GM21423 (cell line): ENCODE results near the gene KRTAP10-11.
"Not testable (repeated sequence)": the region's sequence is repeated elsewhere in the genome, so short reads cannot be mapped to it uniquely, and the experiment has no call there.

ENCODE experiments used
- ATAC-seq: cut with Tn5 transposase; IDR thresholded peaks from one replicate; pipeline ENCODE4 v1.9.1; 2021; ENCODE audit warnings: mild to moderate bottlenecking, moderate library complexity; ENCODE audit not compliant: unreplicated experiment

KRTAP10-11 gene

DNA sequence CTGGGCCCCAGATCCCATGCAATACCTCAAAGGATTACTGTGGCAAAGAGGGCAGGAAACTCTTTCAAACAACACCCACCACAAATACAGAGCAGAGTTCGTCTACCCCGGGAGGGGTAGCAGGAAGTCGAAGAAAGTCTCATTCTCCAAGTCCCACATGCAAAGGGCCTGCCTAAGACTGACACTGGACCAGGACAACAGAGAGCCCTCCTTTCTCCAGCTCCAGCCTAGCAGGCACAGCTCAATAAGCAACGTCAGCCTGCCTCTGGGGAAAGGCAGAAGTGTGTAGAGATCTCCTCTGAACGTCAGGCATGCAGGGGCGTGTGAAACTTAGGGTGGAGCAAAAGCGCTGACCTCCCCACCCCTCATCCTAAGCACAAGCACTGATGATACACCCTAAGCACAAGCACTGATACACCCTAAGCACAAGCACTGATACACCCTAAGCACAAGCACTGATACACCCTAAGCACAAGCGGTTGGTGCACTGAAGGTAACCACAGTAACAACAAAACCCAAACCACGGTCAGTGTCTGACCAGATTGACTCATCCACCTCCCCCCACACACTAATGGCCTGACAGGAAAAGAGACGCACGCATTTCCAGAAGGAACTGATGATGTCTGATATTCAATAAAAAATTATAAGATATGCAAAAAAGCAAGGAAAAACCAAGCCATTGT lies 12.8 kb downstream of the KRTAP10-11 start:
- ATAC-seq = no peak

DNA sequence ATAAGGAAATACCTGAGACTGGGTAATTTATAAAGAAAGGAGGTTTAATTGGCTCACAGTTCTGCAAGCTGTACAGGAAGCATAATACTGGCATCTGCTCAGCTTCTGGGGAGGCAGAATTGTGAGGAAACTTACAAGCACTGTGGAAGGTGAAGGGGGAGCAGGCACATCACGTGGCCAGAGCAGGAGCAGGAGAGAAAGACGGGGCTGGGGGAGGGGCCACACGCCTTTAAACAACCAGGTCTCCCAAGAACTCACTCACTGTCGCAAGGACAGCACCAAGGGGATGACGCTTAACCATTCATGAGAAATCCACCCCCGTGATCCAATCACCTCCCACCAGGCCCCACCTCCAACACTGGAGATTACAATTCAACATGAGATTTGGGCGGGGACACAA lies 15.4 kb downstream of the KRTAP10-11 start:
- ATAC-seq = not testable (repeated sequence)

DNA sequence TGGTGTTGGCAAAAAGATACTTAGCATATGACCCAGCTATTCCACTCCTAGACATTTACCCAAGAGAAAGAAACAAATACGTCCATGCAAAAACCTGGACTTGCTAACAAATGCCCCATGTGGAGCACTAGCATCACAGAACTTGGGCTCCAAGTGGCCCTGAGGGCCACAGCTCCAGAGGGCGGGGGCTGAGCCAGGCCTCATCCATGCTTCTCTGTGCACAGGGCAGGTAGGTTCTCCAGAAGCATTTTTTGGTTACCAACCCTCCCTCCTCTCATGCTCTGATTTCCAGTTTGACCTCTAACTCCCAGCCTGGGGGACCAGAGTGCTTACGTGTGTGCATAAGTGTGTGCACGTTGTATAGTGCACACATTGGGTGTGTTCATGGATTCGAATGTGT lies 18.5 kb downstream of the KRTAP10-11 start:
- no peak for ATAC-seq

DNA sequence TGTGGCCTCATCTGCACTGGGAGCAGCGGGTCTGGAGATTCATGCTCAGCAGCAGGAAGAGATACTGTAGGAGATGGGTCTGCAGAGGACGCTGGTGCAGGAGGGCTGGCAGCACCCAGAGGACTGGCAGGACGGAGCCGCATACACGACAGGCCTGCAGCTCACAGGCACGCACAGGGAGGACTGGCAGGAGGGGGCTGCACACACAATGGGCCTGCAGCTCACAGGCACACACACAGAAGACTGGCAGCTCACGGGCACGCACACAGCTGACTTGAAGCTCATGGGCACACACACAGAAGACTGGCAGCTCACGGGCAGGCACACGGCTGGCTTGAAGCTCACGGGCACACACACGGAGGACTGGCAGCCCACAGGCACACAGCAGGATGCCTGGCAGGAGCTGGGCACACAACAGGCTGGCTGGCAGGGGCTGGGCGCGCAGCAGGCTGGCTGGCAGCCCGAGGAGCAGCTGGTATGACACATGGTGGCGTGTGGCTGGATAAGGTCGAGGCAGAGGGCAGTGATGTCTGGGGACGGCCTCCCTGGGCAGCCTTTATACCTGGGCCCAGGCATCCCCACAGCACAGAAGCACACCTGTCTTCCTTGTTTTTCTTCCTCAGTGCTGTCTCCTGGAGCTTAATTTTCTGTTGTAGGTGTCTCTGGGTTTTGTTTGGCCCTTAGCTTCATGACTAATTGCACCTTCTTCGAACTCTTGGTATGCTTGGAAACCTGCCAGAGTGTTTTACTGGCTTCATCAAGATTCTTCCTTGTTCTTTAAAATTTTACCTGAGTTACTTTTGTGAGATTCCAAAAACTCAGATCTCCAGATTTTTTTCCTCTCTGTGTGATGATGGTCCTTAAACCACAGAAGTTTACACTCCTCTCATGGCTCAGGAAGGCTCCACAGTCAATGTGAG lies 20.4 kb downstream of the KRTAP10-11 start, which contains the start of gene KRTAP12-2:
KRTAP12-2 (minus strand) TSS at position 527 of the 920 bp plus-strand sequence; CDS start at position 486, 41 bp downstream.
- ATAC-seq = no peak

DNA sequence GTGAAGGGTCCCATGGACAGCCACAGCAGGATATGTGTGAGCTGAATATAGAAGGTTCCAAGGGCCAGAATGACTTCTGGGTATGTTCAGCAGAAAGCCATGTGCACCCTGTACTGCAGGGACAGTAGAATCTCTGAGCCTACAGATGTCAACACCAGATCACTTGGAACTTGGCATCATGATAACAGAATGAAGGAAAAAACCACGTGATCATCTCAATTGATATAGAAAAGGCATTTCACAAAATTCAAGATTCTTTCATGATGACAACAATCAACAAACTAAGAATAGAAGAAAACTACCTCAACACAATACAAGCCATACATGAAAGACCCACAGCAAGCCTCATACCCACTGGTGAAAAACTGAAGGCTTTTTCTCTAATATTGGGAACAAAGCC lies 21.4 kb downstream of the KRTAP10-11 start:
- no peak for ATAC-seq

DNA sequence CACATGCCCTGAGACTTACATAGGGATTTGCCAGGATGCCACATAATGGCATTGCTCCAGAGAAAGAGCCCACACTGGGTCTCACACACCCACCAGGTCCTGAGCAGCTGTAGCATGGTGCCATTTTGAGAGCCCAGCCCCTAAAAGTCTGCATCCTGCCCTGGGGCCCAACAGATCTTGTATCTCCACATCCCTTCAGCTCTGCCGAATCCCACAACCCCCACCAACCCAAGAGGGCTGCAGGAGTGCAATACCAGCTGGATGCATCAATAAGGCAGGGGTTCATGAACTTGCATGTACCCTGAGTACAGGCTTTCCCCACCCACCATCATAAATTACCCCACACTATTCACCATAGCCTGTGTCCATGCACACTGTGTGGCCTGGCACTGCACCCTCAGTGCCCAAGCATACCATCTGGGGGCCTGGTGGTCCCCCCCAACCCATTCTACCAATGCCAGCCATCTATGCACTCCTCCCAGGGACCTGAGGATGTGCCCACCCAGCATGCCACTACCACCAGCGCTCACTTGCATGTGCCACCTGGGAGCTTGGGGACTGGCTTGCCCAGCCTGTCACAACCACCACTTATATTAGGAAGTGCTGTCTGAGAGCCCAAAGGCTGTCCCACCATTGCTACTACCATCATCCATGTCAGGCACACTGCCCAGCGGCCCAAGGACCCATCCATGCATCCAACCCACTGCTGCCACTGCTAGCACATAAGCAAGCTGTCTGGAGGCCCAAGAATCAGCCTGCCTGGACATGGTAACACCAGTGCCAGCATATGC lies 24.6 kb downstream of the KRTAP10-11 start:
- no peak for ATAC-seq

DNA sequence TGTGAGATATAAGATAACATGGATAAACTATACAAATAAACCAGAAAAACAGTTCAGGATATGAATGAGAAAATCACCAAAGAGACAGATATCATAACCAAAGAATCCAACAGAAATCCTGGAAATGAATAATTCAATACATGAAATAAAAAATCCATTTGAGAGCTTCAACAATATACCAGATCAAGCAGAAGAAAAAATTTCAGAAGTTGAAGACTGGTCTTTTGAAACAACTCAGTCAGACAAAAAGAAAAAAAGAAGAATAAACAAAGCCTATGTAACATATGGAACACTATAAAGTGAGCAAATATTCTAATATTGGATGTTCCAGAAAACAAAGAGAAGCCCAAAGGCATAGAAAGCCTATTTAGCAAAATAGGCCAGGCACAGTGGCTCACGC lies 25.7 kb downstream of the KRTAP10-11 start:
- ATAC-seq = no peak

DNA sequence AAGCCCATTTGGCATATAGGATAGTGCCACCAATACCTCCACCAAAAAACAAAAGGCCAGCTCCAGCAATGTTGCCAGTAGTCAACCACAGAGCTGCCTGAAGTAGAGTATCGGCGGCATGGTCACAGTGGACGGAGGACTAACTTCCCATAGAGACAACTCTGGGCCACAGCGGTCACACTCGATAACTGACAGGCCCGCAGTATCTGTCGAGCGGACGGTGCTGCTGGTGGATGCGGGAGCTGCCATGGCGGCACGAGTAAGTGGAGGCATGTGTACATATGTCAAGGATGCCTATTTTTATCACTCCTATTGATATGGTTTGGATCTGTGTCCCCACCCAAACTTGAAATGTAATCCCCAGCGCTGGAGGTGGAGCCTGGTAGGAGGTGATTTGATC lies 31.7 kb downstream of the KRTAP10-11 start:
- no peak for ATAC-seq

DNA sequence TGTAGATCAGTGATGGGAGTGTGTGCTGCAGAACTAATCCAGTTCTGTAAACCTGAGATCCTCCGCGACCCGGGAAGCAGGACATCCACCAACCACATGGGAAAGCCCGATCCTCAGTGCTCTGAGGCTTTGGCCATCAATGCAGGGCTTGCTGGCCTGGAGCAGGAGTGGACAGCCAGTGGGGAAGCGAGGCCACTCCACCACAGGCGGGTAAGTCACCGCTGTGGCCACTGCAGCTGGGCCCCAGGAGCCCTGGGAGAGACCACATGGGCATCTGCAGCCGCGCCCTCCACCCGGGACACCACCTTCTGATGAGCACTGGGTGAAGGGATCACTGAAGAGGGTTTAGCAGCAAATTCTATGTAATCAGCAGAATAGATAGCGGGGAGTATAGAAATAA lies 34.9 kb downstream of the KRTAP10-11 start:
- no peak for ATAC-seq

DNA sequence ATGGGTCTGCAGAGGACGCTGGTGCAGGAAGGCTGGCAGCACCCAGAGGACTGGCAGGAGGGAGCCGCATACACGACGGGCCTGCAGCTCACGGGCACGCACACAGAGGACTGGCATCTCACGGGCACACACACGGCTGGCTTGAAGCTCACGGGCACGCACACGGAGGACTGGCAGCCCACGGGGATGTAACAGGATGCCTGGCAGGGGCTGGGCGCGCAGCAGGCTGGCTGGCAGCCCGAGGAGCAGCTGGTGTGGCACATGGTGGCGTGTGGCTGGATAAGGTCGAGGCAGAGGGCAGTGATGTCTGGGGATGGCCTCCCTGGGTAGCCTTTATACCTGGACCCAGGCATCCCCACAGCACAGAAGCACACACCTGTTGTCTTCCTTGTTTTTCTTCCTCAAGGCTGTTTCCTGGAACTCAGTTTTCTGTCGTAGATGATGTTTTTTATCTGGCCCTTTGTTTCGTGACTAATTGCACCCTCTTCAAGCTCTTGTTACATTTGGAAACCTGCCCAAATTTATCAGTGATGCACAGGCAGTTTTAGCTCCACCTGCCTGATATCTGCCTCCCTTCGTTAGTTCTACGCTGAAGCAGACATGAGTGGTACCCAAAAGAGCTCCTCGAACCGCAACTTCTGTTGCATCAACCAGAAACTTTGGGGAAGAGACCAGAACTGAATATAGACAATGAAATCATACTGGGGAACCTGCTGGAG lies 35.8 kb downstream of the KRTAP10-11 start, which contains the start of gene KRTAP12-1:
KRTAP12-1 (minus strand) TSS at position 303 of the 719 bp plus-strand sequence; CDS start at position 263, 40 bp downstream.
- ATAC-seq = no peak

DNA sequence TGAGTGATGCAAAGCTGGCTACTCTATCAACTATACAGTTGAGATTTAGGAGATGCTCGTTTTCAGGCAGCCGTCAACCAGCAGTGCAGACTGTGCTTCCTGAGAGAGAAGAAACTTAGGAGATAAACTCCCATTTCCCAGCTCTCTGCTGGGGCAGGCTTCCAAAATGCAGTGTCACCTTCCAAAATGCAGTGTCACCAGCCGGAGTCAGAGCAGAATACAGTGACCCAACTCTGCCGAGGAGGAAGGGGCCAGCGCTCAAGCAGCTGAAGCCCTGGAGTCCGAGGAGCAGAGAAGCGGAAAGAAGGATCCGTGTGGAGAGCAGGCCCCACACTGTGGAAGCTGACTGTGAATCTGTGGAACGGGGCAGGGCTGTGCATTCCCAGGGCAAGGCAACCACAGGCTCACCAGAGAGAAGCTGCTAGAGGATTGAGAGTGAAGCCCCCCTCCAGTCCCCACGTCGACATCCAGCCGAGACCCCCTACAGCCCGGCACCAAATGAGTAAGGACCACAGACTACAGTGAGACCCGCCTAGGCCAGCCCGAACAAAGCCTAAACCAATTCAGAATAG lies 36.5 kb downstream of the KRTAP10-11 start:
- ATAC-seq = no peak

DNA sequence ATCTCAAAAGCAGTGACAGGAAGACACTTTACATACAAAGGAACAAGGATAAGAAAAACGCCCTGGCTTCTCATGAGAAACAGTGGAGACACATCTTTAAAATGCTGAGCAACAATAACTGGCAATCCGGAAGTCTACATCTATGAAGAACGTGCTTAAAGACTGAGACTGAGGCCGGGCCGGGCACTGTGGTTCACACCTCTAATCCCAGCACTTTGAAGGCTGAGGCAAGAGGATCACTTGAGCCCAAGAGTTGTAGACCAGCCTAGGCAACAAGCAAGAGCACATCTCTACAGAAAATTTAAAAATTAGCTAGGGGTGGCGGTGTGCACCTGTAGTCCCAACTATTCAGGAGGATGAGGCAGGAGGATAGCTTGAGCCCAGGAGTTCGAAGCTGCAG lies 37.9 kb downstream of the KRTAP10-11 start:
- no peak for ATAC-seq

DNA sequence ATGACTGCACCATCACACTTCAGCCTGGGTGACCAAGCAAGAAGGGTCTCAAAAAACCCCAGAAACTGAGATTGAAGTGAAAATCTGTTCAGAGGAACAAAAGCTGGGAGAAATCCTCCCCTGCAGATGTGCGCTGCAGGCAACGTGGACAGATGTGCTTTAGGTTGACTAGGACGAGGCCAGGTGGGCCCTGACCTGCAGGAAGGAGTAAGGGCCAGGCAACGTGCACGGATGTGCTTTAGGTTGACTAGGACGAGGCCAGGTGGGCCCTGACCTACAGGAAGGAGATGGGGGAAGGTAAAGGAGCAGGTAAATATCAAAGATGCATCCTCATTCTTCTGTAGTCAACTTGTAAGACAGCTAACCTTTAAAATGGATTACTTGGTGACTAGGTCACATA lies 38.3 kb downstream of the KRTAP10-11 start:
- no peak for ATAC-seq

DNA sequence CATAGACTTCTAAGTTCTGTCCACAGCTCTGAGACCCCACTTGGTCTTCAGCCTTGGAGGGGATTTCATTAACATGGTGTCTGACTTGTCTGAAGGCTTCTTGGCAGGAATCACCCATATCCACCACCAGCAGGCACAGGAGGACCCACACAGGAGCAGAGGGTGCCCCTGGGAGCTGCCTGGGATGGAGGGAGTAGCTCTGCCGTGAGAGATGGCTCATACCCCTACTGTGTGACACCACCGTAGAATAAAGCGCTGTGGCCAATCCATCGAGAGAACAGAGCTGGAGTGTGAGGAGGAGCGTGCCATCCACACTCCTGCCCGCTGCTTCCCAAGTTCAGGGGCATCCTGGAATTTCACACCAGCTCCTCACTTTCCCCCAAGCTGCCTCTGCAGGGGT lies 38.8 kb downstream of the KRTAP10-11 start:
- not testable (repeated sequence) for ATAC-seq

DNA sequence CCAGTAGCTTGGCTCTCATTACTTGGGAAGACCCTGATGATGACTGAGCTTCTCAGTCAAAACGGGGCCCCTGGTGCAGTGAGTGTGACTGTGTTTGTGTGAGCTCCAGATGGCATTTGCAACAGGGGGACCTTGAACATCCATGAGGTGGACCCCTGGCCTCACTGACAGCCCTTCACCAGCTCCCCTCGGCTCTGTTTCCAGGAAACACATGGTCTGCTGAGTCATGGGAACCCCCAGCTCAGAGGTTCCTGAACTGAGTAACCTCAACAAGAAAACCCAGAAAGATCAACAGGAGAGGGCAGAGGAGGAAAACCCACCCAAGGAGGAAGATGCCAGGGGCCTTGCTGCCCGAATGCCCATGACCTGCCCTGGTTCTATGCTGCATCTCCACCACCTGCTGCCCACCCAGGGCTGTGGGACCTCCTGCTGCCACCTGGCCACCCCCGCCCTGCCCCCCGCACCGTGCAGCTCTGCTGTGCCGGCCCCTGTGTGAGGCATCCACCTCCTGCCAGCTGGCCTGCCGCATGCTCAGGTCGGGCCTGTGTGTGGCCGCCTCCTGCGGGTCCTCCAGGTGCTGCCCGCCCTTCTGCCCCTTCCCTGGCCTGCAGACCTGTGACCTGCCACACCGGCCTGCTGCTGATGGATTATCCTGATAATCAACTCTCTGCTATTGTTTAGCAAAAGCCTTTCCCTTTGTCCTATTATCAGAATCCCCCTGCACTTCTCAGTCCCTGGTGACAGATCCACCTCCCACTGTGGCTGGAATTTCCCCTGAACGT lies 40.0 kb downstream of the KRTAP10-11 start:
- ATAC-seq = no peak

DNA sequence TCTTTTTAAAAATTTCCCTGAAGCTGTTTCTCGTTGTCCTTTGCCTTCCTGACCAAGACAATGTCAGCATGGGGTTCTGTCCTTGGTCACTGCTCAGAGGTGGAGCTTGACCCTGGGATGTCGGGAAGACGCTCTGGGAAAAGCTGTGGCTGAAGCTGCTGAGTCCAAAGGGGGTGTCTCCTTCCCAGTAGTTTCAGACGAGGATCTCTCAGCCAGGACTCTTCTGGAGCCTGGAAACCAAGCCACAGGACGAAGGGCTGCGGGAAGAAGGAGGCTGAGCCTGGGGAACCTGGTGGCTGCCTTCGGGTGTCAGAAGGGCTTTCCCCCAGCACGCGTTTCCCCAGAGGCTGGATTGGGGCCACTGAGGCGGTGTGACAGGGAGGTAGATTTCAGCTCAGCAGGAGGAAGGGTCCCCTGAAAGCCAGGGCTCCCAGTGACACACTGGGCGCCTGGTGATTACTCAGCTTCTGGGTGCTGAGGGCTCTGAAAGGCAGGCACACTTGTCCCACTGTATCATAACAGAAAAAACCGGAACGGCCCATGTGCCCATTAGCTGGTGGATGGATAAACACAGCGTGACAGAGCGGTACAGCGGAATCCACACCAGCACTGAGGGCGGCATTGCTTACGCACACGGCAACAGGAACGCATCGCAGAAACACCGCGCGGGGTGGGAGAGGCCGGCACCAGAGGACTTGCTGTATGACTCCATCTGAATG lies 40.8 kb downstream of the KRTAP10-11 start:
- no peak for ATAC-seq

DNA sequence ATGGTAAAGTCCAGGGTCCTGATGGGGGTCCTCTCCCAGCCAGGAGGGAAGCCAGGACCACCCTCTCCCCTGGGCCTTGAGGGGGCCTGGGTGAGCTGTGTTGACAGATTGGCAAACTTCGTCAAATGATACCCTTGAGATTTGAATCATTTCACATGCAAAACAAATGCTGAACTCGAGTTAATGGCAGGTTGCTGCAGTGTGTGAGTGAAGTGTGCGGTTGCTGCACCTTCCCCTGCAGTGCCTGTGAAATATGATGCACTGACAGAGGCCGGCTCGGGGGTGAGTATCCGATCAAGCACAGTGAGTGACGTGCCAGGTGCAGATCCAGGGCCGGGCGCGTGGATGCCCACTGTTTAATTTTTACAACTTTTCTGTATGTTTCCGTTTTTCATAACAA lies 41.5 kb downstream of the KRTAP10-11 start:
- ATAC-seq = no peak

DNA sequence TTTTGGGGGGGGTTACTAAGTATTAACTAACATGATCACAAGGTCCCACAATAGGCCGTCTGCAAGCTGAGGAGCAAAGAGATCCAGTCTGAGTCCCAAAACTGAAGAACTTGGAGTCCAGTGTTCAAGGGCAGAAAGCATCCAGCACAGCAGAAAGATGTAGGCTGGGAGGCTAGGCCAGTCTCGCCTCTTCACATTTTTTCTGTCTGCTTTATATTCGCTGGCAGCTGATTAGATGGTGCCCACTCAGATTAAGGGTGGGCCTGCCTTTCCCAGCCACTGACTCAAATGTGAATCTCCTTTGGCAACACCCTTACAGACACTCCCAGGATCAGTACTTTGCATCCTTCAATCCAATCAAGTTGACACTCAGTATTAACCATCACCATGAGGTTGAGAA lies 43.5 kb downstream of the KRTAP10-11 start:
- not testable (repeated sequence) for ATAC-seq

DNA sequence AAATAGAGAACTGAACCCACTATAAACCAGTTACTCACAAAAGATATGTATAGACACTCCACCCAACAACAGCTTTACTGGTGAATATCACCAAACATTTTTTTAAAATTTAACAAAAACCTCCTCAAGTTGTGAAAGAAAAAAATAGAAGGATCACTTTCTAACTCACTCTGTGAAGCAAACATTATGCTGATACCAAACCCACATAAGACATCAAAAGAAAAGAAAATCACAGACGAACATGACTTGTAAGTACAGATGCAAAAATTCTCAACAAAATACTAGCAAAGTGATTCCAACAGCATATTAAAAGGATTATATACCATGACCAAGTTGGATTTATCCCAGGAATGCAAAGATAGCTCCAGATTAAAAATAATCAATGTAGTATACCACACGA lies 45.5 kb downstream of the KRTAP10-11 start:
- ATAC-seq = no peak
